Left colon (tissue), 2 donors: Measurements from ENCODE around the gene FAXDC2. TPM values are rescaled to one million over a fixed set of nuclear protein-coding genes. Genes with fewer than 3 reads are reported as not detected.
"Not testable (repeated sequence)": the region's sequence is repeated elsewhere in the genome, so short reads cannot be mapped to it uniquely, and the experiment has no call there.

Experiments used
- ATAC-seq: fragments of 200-7000 bp; cut with Tn5 transposase; one replicate; pipeline ENCODE4 v1.9.1; 2020; ENCODE audit warnings: mild to moderate bottlenecking, moderate library complexity
- DNase-seq, 2 donors: peaks; one replicate each; pipeline ENCODE4 v3.0.0-alpha.2; 2020
- intact Hi-C, 2 donors: fragments of 100-400 bp; cut with DNase I in 1 of 2; cut with micrococcal nuclease in 1 of 2; formaldehyde crosslinking; loops; one replicate each; pipeline versions ENCODE4 v1.11.2 to v1.14.0; 2022; cut with DNase I, micrococcal nuclease
- total RNA-seq, 2 donors: library from RNA; stranded (reverse); fragmentation: NEBNext Ultra II Directional; extraction: Animal tissue kit (Norgen Biotek cat#: 25700); gene quantifications; one replicate each; pipeline ENCODE4 v1.2.1, GENCODE V29; 2021
- donor health status: DM: no; HTN: no; CAD: no.
- donor health status: DM: yes; HTN: yes; CAD: no.

The FAXDC2 gene
- total RNA-seq, 2 donors from 2014 or later = 12.0 to 36.6 TPM

DNA sequence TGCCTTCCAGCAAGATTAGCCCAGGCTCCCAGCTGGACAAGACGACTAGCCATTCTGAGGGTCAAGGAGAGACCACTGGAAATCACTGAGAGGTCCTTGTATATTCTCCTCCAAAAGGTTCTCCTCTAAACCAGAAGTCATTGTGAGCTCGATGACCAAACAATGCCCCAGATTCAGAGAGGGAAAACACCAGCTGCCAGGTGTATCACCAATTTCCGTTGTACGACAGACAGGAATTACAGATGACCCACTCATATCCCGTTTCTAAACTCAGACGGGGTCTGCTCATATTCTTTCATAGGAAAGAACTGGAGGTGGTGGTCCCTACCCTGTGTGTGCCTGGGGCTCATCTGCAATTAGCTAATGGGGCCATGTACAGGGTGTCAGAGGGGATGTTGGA is 14.2 kb downstream of the FAXDC2 start:
- no peak for DNase-seq
- ATAC-seq = no peak
- intact Hi-C loops = no loop called here

DNA sequence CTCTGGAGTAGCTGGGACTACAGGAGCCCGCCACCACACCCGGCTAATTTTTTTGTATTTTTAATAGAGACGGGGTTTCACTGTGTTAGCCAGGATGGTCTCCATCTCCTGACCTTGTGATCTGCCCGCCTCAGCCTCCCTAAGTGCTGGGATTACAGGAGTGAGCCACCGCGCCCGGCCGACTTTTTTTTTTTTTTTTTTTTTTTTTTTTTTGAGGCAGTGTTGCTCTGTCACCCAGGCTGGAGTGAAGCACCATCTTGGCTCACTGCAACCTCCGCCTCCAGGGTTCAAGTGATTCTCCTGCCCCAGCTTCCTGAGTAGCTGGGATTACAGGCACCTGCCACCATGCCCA is 14.7 kb downstream of the FAXDC2 start:
- intact Hi-C loops, ATAC-seq: not testable (repeated sequence)

DNA sequence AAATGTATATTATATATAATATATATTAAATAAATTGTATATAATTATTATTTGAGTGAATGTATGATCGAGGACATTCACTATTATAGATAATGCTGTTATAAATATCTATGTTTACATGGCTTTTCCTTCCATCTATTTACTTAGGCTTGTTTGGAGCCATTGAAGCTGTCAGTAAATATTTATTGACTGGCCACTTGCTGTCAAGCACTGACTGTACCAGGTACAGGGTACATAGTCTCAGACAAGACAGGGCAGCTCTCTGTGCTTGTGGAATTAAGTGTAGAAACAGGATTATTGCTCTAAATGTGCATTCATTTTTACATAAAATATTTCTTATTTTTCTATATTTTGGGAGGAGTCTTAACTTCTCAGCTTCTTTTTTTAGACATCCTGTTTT is 16.4 kb downstream of the FAXDC2 start:
- no peak for DNase-seq
- ATAC-seq = no peak
- intact Hi-C loops = no loop called here

More for the DNA sequence above, 14.7 kb downstream of the FAXDC2 start:
- not testable (repeated sequence) for DNase-seq

DNA sequence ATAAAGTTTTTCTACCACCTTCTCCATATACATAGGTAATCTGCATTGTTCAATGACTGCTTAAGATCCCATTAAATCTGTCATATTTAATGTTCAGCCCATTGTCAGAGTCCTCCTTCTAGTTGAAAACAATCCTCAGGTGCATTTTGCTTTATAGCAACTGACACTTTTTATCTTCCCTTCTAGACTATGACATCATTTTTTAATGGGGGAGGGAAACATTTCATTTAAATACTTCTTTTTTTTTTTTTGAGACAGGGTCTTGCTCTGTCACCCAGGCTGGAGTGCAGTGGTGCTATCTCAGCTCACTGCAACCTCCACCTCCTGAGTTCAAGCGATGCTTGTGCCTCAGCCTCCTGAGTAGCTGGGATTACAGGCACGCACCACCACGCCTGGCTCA is 17.6 kb downstream of the FAXDC2 start:
- DNase-seq, intact Hi-C loops, ATAC-seq: not testable (repeated sequence)

DNA sequence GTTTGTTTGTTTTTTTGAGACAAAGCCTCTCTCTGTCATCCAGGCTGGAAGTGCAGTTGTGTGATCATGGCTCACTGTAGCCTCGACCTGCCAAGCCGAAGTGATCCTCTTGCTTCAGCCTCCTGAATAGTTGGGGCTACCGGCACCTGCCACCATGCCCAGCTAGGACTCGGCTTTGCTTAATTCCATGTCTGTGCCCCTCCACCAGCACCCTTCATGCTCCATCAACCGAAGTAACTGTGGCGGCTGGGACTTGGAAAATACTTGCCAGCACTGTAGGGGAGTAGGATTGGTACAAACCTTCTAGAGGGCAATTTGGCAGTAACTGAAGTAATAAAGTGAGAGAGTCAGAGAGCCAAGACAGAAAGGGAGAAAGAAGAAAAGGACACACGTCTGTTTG is 19.0 kb downstream of the FAXDC2 start:
- DNase-seq (no peak), ATAC-seq (no peak)
- intact Hi-C loops = no loop called here

DNA sequence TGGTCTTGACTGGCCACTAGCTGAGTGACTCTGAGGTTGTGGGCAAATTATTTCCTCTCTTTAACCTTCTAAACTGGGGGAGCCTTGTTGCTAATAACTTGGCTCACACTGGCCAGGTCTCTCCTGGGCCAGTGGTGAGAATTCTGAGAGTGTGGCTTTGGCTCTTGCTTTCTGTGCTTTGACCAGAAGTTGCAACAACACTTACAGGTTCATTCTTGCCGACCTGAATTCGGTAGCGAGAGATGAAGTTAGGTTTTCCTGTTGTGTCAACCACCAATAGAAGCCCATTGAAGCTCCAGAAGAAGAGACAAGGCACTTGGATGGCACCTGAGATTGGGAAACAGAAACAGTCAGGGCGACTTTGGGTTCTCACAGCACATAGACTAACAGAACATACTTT is 19.8 kb downstream of the FAXDC2 start:
- DNase-seq (no peak), ATAC-seq (no peak)
- intact Hi-C loops = no loop called here

DNA sequence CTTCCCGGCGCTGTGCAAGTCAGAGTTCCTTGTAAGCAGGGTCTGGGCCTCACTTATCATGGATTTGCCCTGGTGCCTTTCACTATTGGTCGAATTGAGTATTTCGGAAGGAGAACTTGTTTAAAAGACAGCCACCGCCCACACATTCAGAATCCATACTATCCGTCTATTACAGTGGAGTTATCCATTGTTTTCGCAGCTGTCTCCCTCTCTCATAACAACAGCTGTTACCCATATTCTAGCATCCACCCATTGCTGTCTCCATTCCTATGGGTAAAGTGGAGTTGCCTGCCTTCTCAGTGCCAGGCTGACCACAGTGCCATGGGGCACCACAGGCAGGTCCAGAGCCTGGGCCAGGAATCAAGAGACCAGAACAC is 20.2 kb downstream of the FAXDC2 start:
- intact Hi-C loops = no loop called here
- DNase-seq (no peak), ATAC-seq (peak; percentile 28)

DNA sequence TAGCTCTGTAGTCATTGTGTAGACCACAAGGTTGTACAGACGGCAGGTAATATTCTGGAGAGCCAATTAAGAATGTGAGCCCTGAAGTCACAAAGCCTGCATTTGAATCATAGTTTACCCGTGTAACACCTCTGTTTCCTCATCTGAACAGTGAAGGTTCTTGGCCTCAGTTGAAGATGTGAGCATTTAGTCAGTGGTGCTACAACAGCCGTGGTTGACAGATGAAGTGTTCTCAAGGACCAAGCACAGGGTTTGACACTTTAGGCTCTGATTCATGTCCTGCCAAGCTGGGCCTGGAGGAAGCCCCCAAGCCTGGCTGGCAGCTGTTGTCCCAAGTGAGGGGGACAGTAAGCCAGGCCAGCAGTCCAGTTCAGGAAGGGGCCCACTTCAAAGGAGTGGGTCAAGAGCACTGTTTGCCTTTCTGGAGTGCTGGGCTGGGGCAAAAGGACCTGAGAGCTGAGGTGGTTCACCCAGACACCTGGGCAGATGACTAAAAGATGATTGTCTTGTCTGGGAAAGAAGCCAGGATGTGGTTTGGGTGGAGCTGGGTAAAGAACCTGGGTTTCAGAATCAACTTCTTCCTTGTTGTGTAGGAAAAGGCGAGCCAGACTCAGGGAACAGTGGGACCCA is 20.7 kb downstream of the FAXDC2 start:
- intact Hi-C loops = no loop called here
- ATAC-seq = peak; percentile 88
- peak; percentile 57 to 77 for DNase-seq

DNA sequence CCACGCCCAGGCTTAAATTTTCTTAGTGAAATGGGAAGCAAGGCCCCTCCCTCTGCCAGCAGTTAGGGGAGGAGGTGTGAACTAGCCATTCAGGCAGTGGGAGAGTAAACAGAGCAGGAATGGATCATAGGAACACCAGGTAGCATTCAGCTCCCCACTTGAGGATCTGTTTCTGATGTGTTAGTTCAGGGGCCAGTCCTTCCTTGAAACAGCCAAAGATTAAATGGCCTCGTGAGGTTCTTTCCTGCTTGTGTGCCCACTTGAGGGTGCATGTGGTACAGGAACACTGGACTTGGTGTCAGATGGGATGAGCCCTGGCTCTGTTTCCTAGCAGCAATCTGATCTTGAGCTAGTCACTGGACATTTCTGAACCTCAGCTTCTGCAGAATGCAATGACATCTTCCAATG is 21.2 kb downstream of the FAXDC2 start:
- ATAC-seq (peak; percentile 68), DNase-seq (peak; percentile 23 to 42)
- intact Hi-C loops = no loop called here

DNA sequence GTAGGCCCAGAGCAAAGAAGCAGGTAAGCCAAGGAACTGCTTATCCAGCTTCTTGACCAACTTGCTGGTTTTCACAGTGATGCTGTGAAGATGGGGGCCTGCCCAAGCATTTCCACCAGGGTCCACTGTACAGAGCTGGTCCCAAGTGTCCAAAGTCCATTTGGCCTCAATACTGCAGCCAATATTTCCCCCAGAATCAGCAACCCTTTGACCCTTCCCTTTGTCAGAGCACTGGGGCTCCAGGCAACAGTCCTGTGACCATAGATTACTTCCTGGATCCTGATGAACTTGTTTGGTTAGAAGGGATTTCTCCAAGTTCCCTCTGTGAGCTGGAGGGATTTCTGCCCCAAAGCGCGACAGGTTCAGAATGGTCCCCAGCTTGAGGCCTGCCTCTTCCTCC is 26.3 kb downstream of the FAXDC2 start:
- no peak for ATAC-seq
- DNase-seq = no peak
- intact Hi-C loops = no loop called here

DNA sequence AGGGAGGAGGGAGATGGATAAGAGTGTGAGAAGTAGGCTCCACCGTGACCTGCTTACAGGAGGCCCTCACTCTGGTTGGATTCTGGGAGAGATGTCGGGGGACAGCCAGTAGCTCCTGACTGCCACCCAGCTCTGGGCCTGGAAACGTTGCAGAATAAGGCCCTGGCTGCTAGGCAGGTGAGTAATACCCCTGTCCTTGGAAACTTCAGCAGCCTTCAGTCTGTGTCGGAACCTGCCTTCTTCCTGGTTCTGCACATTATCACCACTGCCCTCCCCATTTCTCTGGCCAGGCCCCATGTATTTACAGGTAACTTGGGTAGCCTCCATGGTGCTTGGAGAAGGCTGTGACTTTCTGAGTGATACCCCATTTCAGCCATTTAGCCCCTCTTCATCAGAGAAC is 26.8 kb downstream of the FAXDC2 start:
- ATAC-seq (no peak), DNase-seq (no peak)
- intact Hi-C loops = no loop called here

DNA sequence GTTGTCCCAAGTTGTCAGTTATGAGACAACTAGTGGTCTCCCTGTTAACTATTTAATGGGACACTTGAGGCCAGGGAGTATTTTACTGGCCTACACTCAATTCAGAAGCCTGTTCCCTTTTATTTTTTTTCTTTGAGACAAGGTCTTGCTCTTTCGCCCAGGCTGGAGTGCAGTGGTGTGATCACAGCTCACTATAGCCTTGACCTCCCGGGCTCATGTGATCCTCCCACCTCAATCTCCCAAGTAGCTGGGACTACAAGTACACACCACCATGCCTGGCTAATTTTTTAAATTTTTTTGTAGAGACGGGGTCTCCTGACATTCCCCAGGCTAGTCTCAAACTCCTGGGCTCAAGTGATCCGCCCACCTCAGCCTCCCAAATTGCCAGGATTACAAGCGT is 27.5 kb downstream of the FAXDC2 start:
- DNase-seq, intact Hi-C loops, ATAC-seq: not testable (repeated sequence)

DNA sequence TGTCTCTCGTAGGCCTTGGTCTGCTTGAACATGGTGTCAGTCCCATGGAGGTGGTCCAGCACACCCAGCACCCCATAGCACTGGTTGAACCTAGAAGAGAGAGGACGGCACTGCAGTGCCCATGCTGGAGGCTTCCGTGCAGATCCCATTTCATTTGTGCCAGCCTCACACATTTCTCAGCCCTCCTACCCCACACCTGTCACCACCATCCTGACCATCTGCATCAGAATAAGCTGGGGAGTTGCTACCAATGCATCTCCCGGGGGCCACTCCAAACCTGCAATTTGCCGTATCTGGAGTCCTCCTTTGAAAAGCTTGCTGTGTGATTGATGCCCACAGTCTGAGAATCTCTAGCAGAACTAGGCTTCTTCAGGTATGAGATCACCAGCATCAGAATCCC is 30.0 kb downstream of the FAXDC2 start:
- ATAC-seq (no peak), DNase-seq (no peak)
- intact Hi-C loops = no loop called here

DNA sequence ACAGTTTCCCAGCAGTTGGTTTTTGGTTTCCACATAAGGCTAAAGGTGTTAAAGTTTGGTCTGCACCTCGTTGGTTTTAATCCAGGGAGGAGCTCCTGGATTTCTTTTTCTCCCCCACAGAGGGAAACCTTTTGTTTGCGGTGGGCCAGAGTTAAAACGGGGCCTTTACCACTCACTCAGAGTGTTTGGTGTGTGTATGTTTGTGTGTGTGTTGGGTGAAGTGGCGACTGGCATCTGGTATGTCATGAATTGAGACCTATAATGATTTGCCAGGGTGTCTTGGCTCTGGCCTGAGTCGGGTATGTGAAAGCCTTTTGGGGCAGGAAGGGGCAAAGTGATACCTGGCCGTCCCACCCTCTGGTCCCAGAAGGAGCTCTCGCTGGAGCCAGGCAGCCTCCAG is 30.9 kb downstream of the FAXDC2 start:
- intact Hi-C loops = no loop called here
- DNase-seq (no peak), ATAC-seq (no peak)

DNA sequence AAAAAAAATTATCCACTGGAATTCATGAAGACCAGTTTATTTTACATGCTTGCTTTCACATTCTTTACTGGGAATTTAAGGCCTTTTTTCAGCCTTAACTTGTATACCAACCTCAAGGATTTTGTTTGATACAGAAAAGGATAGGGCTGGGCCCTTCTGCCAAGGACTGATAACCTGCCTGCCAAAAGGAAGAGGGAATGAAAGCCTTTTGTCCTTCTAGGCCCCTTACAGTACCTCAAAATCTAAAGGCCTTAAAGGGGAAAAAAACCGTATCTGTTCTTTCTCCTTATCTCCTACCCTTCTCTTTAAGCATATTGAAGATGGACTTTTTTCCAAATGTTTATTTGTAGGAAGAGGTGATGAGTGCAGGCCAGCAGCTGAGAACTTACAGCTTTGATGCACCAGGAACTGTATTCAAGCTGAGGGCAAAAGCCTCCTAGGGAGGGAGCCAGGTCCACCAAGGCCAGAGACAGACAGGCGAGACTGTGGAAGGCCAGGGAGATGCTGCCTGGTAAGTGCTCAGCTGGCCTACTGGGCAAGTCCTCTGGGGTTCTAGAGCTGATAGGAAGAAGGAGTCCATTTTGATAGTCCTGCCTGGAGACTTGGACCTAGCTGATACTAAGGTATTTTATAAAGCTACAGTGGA is 31.8 kb downstream of the FAXDC2 start:
- no peak for ATAC-seq
- no peak for DNase-seq
- intact Hi-C loops = no loop called here

DNA sequence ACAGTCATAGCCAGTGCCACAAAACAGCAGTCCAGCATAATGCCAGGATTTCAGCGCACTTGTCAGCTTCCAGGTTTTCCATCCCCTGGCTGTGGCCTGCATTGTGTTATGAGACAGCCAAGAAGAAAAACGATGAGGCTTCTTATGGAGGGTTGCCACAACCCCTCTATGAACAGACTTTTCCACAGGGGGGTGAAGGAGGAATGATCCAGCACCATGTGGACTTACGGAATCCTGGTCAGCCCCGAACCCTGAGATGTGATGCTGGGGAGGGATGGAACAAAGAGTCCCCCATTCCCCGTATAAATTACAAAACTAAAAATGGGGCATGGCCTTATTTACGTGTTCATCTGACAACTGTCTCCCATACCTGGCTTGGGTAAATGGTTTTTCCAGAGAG is 32.6 kb downstream of the FAXDC2 start:
- no peak for ATAC-seq
- intact Hi-C loops = no loop called here
- no peak for DNase-seq

DNA sequence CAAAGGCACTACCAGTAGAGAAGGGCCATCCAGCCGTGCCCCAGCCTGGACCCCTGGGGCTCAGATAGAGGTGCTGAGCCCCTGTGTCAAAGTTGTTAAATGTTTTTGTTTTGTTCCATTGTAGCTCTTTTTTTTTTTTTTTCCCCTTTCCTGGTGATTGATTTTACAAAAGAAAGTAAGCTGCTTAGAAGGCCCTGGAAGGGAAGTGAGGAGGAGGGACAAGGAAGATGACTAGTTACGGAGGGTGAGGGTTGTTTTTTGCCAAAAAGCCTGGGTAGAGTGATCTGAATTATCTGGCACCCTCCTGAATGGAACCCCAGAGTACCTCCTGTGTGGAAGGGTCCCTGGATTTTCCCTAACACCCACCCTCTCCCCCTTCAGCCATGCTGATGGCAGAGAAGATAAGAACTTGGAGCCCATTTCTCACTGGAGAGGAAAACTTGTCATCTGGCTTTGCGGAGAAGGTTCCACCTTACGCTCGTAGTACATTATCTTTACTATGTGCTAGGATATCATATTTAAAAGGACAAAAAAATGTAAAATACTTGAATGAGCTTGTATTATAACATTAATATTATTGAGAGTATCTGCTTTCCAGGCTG is 33.4 kb downstream of the FAXDC2 start:
- ATAC-seq (no peak), DNase-seq (no peak)
- intact Hi-C loops = no loop called here

DNA sequence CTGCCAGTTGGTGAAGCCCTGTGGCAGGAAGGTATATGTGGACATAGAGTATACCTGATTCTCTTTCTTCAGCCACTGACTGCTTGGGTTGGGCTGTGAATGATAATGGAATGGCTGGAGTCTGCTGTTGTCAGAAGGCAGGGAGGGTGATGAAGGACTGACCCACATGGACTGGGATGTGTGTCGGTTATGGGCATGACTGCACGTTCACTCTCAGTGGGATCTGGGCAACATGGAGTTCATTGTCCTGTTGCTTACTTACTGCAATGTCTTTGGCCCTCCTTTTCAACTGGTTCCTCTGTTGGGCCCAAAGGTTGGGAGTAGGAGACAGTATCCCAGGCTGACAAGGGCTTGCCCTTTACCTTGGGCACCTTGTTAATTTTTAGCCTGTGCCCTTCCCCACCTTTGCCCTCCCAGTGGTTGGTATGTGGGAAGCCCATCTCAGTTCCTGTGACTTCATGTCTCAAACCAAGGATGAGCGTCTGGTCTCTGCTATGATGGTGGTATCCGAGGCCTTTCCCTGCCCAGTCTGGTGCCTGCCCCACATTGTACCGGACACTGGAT is 34.6 kb downstream of the FAXDC2 start:
- no peak for ATAC-seq
- intact Hi-C loops = no loop called here
- DNase-seq = no peak

DNA sequence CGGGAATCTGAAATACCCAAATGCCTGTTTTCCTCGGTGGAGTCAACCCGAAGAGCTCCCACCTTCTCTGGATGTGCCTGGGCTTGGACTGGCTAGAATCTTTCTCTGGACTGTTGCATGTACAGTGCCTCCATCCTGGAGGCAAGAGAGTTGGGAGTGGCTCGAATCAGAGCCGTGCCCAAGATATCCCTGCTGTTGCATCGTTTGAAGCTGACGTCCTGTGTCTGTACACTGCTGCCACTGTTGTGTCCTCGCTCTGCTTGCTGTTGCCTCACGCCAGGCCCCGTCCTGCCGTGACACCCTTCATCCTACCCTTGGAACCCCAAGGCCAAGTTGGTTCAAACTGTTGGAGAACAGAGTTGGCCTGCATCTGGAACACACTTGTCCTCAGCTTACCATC is 35.4 kb downstream of the FAXDC2 start:
- intact Hi-C loops = no loop called here
- DNase-seq (no peak), ATAC-seq (no peak)

DNA sequence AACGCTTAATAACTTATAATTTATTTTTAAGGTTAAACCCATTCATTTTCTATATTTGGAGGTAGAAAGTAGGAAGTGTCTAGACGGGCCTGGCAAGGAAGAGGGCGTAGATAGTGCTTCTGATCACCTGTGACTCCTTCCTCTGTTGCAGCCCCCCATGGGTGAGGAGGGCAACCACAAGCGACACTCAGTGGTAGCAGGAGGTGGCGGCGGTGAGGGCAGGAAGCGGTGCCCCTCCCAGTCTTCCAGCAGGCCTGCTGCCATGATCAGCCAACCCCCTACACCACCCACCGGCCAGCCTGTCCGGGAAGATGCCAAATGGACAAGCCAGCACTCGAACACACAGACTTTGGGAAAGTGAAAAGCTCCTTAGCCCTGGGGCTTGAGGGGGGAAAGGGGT is 36.7 kb downstream of the FAXDC2 start:
- DNase-seq = no peak
- ATAC-seq = no peak
- intact Hi-C loops = loop anchor here in 1 of 2 donors (5.0 kb wide), 1 partner anchor 161 kb away; no protein-coding TSS in a partner anchor
